OCI-LY3 (cell line): Measurements from ENCODE around the gene KRT9.
"Not testable (repeated sequence)": the region's sequence is repeated elsewhere in the genome, so short reads cannot be mapped to it uniquely, and the experiment has no call there.

Source experiments
- H2AFZ ChIP-seq: fragments of 200-600, 300-600 bp; shearing (Covaris generic); 2 replicates; pipeline ENCODE4 v1.6.0; 2014; ENCODE audit warnings: antibody characterized with exemption, low read depth, low read length
- H3K27ac ChIP-seq: fragments of 200-600, 300-600 bp; sonication (generic); 2 replicates; pipeline ENCODE4 v1.5.1; 2014; ENCODE audit warnings: mild to moderate bottlenecking, low read length, moderate library complexity, mixed read lengths
- H3K27me3 ChIP-seq: fragments of 200-600, 300-600 bp; sonication (generic); 2 replicates; pipeline ENCODE4 v1.6.1; 2014; ENCODE audit warnings: low read depth, low read length, mixed read lengths
- H3K36me3 ChIP-seq: fragments of 200-600, 300-600 bp; sonication (generic); replicated peaks from 2 replicates; pipeline ENCODE3; 2014; ENCODE audit warnings: low read depth, low read length, mixed read lengths
- H3K4me1 ChIP-seq: fragments of 300-600, 200-600 bp; sonication (generic); 2 replicates; pipeline ENCODE4 v1.6.1; 2014; ENCODE audit warnings: low read length, mixed read lengths
- H3K4me2 ChIP-seq: fragments of 200-600, 300-600 bp; sonication (generic); 2 replicates; pipeline ENCODE4 v1.6.1; 2014; ENCODE audit warnings: low read length, mixed read lengths
- H3K4me3 ChIP-seq: fragments of 300-600, 200-600 bp; sonication (generic); 2 replicates; pipeline ENCODE4 v1.5.1; 2014; ENCODE audit warnings: antibody characterized with exemption, mild to moderate bottlenecking, low read length, moderate library complexity
- H3K79me2 ChIP-seq: fragments of 300-600, 200-600 bp; shearing (Covaris generic); 2 replicates; pipeline ENCODE4 v1.6.1; 2014; ENCODE audit warnings: mild to moderate bottlenecking, low read length, mixed read lengths
- H3K9ac ChIP-seq: fragments of 300-600, 200-600 bp; shearing (Covaris generic); 2 replicates; pipeline ENCODE4 v1.6.0; 2014; ENCODE audit warnings: mild to moderate bottlenecking, low read length, moderate library complexity
- H3K9me3 ChIP-seq: fragments of 200-600, 300-600 bp; shearing (Covaris generic); 2 replicates; pipeline ENCODE4 v1.6.1; 2014; ENCODE audit warnings: low read length, mixed read lengths; ENCODE audit not compliant: insufficient read depth
- H4K20me1 ChIP-seq: fragments of 200-600, 300-600 bp; sonication (generic); 2 replicates; pipeline ENCODE4 v1.6.1; 2016; ENCODE audit warnings: low read length, mixed read lengths; ENCODE audit not compliant: insufficient read depth
- EZH2phosphoT487 ChIP-seq: fragments of 200-600 bp; shearing (Covaris generic); IDR thresholded peaks from 2 replicates; pipeline ENCODE4 v1.6.1; 2018; ENCODE audit warnings: antibody characterized with exemption, mixed run types, low read depth
- TF ChIP-seq, protein P1 (sequence below): fragments of 200-600, 300-600 bp; sonication (generic); IDR thresholded peaks from 2 replicates; pipeline ENCODE4 v1.5.1; 2014; ENCODE audit warnings: antibody characterized with exemption, low read length, low read depth

Gene KRT9

DNA sequence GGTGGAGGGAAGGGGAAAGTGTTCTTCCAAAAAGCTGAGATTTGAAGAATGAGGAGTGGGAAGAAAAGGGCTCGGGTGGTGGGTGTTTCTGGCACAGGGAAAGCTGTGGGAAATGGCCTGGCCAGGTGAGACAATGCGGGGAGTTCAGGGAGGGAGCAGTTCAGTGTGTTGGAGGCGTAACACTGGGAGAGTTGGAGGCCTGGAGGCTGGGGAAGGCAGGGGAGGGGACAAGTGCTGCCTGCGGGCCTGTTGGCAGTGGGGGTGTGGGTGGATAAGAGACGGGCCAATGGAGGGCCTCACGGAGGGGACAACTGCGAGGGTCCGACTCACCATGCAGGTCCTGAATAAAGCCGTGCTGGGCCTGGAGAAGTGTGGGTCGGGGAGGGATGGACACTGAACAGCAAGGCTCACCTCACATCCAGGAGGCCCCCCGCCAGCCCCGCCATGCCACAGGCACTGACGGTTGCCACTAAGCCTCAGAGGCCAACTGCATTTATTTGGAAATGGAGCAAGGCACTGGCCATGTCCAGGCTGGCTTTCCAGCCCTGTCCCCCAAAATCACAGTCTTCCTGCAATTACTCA lies 25.9 kb downstream of the KRT9 start:
- TF ChIP-seq EZH2phosphoT487, result no peak
- Histone ChIP-seq H3K27me3 (peaks cover 3% of the 10 kb centered on the region; the same call in 1 of the 2 replicates), H2AFZ (no peak overlapping the region), H3K9ac (no peak overlapping the region), H3K9me3 (no peaks in the 10 kb centered on the region), H3K4me1 (peaks cover 7% of the 10 kb centered on the region), H4K20me1 (no peaks in the 10 kb centered on the region), H3K27ac (no peak overlapping the region), H3K36me3 (no peaks in the 10 kb centered on the region), H3K79me2 (no peaks in the 10 kb centered on the region), H3K4me3 (no peak overlapping the region), H3K4me2 (no peak overlapping the region)

DNA sequence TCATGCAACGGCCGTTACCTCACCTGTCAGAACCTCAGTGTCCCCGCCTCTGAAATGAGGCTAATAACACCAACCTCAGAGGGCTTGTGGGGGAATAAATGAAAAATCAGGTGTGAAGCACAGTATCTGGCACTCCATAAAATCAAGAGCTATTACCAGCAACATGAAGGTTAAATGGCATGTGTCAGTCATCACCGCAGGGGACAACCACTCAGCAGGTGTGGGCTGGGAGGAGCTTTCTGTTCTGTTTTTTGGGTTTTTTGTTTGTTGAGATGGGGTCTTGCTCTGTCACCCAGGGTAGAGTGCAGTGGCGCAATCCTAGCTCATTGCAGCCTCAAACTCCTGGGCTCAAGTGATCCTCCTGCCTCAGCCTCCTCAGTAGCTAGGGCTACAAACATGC lies 26.9 kb downstream of the KRT9 start:
- Histone ChIP-seq H3K4me1 (peaks cover 10% of the 10 kb centered on the region), H2AFZ (no peak overlapping the region), H3K79me2 (no peaks in the 10 kb centered on the region), H3K4me3 (no peak overlapping the region), H3K9ac (no peak overlapping the region), H3K36me3 (no peaks in the 10 kb centered on the region), H3K9me3 (no peaks in the 10 kb centered on the region), H3K27ac (no peak overlapping the region), H3K4me2 (no peak overlapping the region), H4K20me1 (no peaks in the 10 kb centered on the region), H3K27me3 (peaks cover under 1% of the 10 kb centered on the region; the same call in 1 of the 2 replicates)
- TF ChIP-seq, protein P1, sequence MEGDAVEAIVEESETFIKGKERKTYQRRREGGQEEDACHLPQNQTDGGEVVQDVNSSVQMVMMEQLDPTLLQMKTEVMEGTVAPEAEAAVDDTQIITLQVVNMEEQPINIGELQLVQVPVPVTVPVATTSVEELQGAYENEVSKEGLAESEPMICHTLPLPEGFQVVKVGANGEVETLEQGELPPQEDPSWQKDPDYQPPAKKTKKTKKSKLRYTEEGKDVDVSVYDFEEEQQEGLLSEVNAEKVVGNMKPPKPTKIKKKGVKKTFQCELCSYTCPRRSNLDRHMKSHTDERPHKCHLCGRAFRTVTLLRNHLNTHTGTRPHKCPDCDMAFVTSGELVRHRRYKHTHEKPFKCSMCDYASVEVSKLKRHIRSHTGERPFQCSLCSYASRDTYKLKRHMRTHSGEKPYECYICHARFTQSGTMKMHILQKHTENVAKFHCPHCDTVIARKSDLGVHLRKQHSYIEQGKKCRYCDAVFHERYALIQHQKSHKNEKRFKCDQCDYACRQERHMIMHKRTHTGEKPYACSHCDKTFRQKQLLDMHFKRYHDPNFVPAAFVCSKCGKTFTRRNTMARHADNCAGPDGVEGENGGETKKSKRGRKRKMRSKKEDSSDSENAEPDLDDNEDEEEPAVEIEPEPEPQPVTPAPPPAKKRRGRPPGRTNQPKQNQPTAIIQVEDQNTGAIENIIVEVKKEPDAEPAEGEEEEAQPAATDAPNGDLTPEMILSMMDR, result no peak
- TF ChIP-seq EZH2phosphoT487, result no peak

DNA sequence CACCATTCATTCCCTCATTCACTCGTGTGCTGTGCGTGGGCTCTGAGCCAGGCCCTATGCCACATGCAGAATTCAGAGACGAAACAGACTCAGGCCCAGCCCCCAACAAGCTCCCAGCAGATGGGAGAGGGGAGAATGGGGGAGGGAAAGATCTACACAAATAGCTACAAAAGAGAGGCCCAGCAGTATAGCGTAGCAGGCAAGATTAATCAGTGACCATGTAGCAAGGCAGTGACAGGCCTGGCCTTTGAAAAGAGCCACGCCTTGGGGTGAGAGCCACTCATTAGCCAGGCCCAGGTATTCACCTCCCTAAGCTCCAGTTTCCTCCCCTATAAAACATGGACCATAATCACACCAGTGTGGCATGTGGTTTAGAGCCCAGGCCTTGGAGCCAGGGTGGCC lies 27.4 kb downstream of the KRT9 start:
- no peak overlapping the region for H3K4me2 ChIP-seq
- H3K4me1 ChIP-seq, result peaks cover 10% of the 10 kb centered on the region
- no peak overlapping the region for H3K9ac ChIP-seq
- no peaks in the 10 kb centered on the region for H4K20me1 ChIP-seq
- H3K79me2 ChIP-seq, result no peaks in the 10 kb centered on the region
- H3K36me3 ChIP-seq, result no peaks in the 10 kb centered on the region
- no peak for TF ChIP-seq EZH2phosphoT487
- TF ChIP-seq, protein P1, result no peak
- H3K4me3 ChIP-seq, result no peak overlapping the region
- no peak overlapping the region for H2AFZ ChIP-seq
- H3K9me3 ChIP-seq, result no peaks in the 10 kb centered on the region
- H3K27me3 ChIP-seq, result no peaks in the 10 kb centered on the region
- H3K27ac ChIP-seq, result no peak overlapping the region

DNA sequence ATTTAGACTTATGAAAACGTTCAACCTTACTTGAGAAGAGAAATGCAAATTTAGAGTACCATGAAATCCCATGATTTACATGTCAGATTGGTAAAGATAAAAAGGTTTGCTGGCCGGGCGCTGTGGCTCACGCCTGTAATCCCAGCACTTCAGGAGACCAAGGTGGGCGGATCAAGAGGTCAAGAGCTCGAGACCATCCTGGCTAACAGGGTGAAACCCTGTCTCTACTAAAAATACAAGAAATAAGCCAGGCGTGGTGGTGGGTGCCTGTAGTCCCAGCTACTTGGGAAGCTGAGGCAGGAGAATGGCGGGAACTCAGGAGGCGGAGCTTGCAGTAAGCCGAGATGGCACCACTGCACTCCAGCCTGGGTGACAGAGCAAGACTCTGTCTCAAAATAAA lies 29.1 kb downstream of the KRT9 start:
- not testable (repeated sequence) for H3K4me1 ChIP-seq, H3K4me3 ChIP-seq, H2AFZ ChIP-seq, H3K9ac ChIP-seq, H3K27ac ChIP-seq, H3K36me3 ChIP-seq, H3K9me3 ChIP-seq, H3K79me2 ChIP-seq, H4K20me1 ChIP-seq, H3K4me2 ChIP-seq, H3K27me3 ChIP-seq

DNA sequence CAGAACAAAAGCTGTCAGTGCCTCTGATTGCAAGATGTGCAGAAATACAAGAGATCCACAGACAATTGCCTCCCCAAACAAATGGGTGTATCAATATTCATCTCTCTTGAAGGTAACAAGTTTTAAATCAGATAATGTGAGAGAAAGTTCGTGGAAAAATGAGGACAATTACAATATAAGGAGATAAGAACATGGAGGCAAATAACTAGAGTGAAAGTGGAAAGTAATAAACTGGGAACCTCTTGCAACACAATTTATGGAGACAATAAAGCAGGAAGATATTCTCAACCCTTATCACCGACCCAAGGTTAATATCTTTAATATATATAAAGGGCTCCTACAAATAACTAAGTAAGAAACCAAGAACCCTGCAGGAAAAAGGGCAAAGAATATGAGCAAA lies 29.5 kb downstream of the KRT9 start:
- H3K27me3 ChIP-seq, result no peaks in the 10 kb centered on the region
- no peak overlapping the region for H3K27ac ChIP-seq
- peaks cover 8% of the 10 kb centered on the region; the same call in 1 of the 2 replicates for H3K4me1 ChIP-seq
- no peaks in the 10 kb centered on the region for H3K9me3 ChIP-seq
- no peaks in the 10 kb centered on the region for H3K36me3 ChIP-seq
- TF ChIP-seq EZH2phosphoT487, result no peak
- TF ChIP-seq, protein P1, result no peak
- no peak overlapping the region for H2AFZ ChIP-seq
- H3K4me3 ChIP-seq, result no peak overlapping the region
- H3K9ac ChIP-seq, result no peak overlapping the region
- H3K79me2 ChIP-seq, result no peaks in the 10 kb centered on the region
- H4K20me1 ChIP-seq, result no peaks in the 10 kb centered on the region
- no peak overlapping the region for H3K4me2 ChIP-seq
